DOHH2 (cell line): ENCODE results near the gene BCL2A1.
"Not testable (repeated sequence)": the region's sequence is repeated elsewhere in the genome, so short reads cannot be mapped to it uniquely, and the experiment has no call there.

ENCODE experiments used
- H3F3A ChIP-seq: fragments of 200-600 bp; sonication (generic), shearing (Covaris generic); 2 replicates; pipeline ENCODE4 v1.6.0; 2016; ENCODE audit warnings: antibody characterized with exemption, mild to moderate bottlenecking; ENCODE audit not compliant: control insufficient read depth, insufficient read depth
- H3K27ac ChIP-seq: fragments of 200-600 bp; sonication (generic); 2 replicates; pipeline ENCODE4 v1.5.1; 2014; ENCODE audit warnings: low read depth, mild to moderate bottlenecking, low read length, moderate library complexity
- H3K27me3 ChIP-seq: fragments of 200-600 bp; sonication (generic); 2 replicates; pipeline ENCODE4 v1.6.1; 2014; ENCODE audit warnings: mild to moderate bottlenecking, low read length, mixed read lengths; ENCODE audit not compliant: control insufficient read depth
- H3K36me3 ChIP-seq: fragments of 200-600 bp; sonication (generic); 2 replicates; pipeline ENCODE4 v1.6.1; 2014; ENCODE audit warnings: mild to moderate bottlenecking, low read length, moderate library complexity, mixed read lengths; ENCODE audit not compliant: control insufficient read depth
- H3K4me1 ChIP-seq: fragments of 200-600 bp; sonication (generic); 2 replicates; pipeline ENCODE4 v1.6.1; 2014; ENCODE audit warnings: mild to moderate bottlenecking, low read length, mixed read lengths; ENCODE audit not compliant: control insufficient read depth
- H3K4me2 ChIP-seq: fragments of 200-600 bp; sonication (generic); 2 replicates; pipeline ENCODE4 v1.6.0; 2014; ENCODE audit warnings: mild to moderate bottlenecking, low read length, moderate library complexity
- H3K4me3 ChIP-seq: fragments of 200-600 bp; sonication (generic); 2 replicates; pipeline ENCODE4 v1.5.1; 2014; ENCODE audit warnings: mild to moderate bottlenecking, low read length, mixed read lengths
- H3K79me2 ChIP-seq: fragments of 200-600 bp; sonication (generic); 2 replicates; pipeline ENCODE4 v1.6.1; 2014; ENCODE audit warnings: mild to moderate bottlenecking, low read length, mixed read lengths; ENCODE audit not compliant: control insufficient read depth
- H3K9me2 ChIP-seq: fragments of 200-600 bp; sonication (generic); replicated peaks from 2 replicates; pipeline ENCODE4 v1.6.1; 2014; ENCODE audit warnings: mild to moderate bottlenecking, low read length, mixed read lengths; ENCODE audit not compliant: control insufficient read depth
- H3K9me3 ChIP-seq: fragments of 200-600 bp; sonication (generic); 2 replicates; pipeline ENCODE4 v1.6.1; 2014; ENCODE audit warnings: antibody characterized with exemption, low read length, mixed read lengths; ENCODE audit not compliant: control insufficient read depth, insufficient read depth
- H4K20me1 ChIP-seq: fragments of 200-600 bp; sonication (generic); 2 replicates; pipeline ENCODE4 v1.6.0; 2014; ENCODE audit warnings: low read depth, mild to moderate bottlenecking, antibody characterized with exemption, low read length, moderate library complexity; ENCODE audit not compliant: control insufficient read depth, insufficient read depth
- CTCF ChIP-seq: fragments of 200-600 bp; sonication (generic); IDR thresholded peaks from one replicate; pipeline ENCODE4 v1.5.1; 2014; ENCODE audit warnings: antibody characterized with exemption, mild to moderate bottlenecking, low read depth, low read length; ENCODE audit not compliant: poor library complexity, severe bottlenecking
- EZH2phosphoT487 ChIP-seq: fragments of 200-600 bp; sonication (generic); IDR thresholded peaks from 2 replicates; pipeline ENCODE4 v1.6.1; 2017; ENCODE audit warnings: borderline replicate concordance, mild to moderate bottlenecking, antibody characterized with exemption, low read length, moderate library complexity, mixed read lengths

The BCL2A1 gene

GRCh38 chr15:80011596-80011995 lies 40.6 kb upstream of the BCL2A1 start:
- H3F3A ChIP-seq: peaks cover 38% of the 10 kb centered on the region
- no peaks in the 10 kb centered on the region for H3K9me2 ChIP-seq
- no peaks in the 10 kb centered on the region for H3K9me3 ChIP-seq
- no peaks in the 10 kb centered on the region for H3K79me2 ChIP-seq
- peak overlapping the region; percentile 81 for H3K4me2 ChIP-seq
- TF ChIP-seq EZH2phosphoT487 (no peak), CTCF (no peak)
- peak overlapping the region; percentile 32 for H3K4me3 ChIP-seq
- H4K20me1 ChIP-seq: no peaks in the 10 kb centered on the region
- H3K4me1 ChIP-seq: peaks cover 68% of the 10 kb centered on the region
- H3K36me3 ChIP-seq: no peaks in the 10 kb centered on the region
- H3K27me3 ChIP-seq: no peaks in the 10 kb centered on the region
- H3K27ac ChIP-seq: peak overlapping the region; percentile 98

GRCh38 chr15:80011041-80011523 lies 40.1 kb upstream of the BCL2A1 start:
- H4K20me1 ChIP-seq, H3K9me2 ChIP-seq, H3K27me3 ChIP-seq, H3K36me3 ChIP-seq, H3K79me2 ChIP-seq, H3K9me3 ChIP-seq: not testable (repeated sequence)
- Histone ChIP-seq H3K4me2 (peak overlapping the region; percentile 81), H3K4me3 (peak overlapping the region; percentile 32), H3F3A (peaks cover 38% of the 10 kb centered on the region), H3K27ac (peak overlapping the region; percentile 98), H3K4me1 (peaks cover 73% of the 10 kb centered on the region)

GRCh38 chr15:80010131-80010673 lies 39.2 kb upstream of the BCL2A1 start:
- H3K79me2 ChIP-seq: no peaks in the 10 kb centered on the region
- TF ChIP-seq EZH2phosphoT487 (no peak), CTCF (no peak)
- no peaks in the 10 kb centered on the region for H4K20me1 ChIP-seq
- H3K4me3 ChIP-seq: peak overlapping the region; percentile 32
- H3K4me1 ChIP-seq: peaks cover 76% of the 10 kb centered on the region
- H3K27me3 ChIP-seq: no peaks in the 10 kb centered on the region
- no peaks in the 10 kb centered on the region for H3K36me3 ChIP-seq
- no peaks in the 10 kb centered on the region for H3K9me2 ChIP-seq
- peaks cover 38% of the 10 kb centered on the region for H3F3A ChIP-seq
- peak overlapping the region; percentile 98 for H3K27ac ChIP-seq
- H3K9me3 ChIP-seq: no peaks in the 10 kb centered on the region
- peak overlapping the region; percentile 81 for H3K4me2 ChIP-seq

GRCh38 chr15:80007532-80007931 lies 36.5 kb upstream of the BCL2A1 start:
- Histone ChIP-seq H3K4me1 (peaks cover 68% of the 10 kb centered on the region), H3K9me2 (no peaks in the 10 kb centered on the region), H3F3A (peaks cover 22% of the 10 kb centered on the region), H3K4me3 (no peak overlapping the region), H3K27me3 (no peaks in the 10 kb centered on the region), H4K20me1 (no peaks in the 10 kb centered on the region), H3K9me3 (no peaks in the 10 kb centered on the region), H3K79me2 (no peaks in the 10 kb centered on the region), H3K27ac (peak overlapping the region; percentile 98), H3K4me2 (no peak overlapping the region), H3K36me3 (no peaks in the 10 kb centered on the region)
- no peak for TF ChIP-seq CTCF
- no peak for TF ChIP-seq EZH2phosphoT487
